GM18517 (cell line): ENCODE results near the gene LY6G6D.
A peak's percentile ranks its signal among the peaks of the same experiment; 100 is the strongest.

Experiments used
- ATAC-seq: cut with Tn5 transposase; IDR thresholded peaks from one replicate; pipeline ENCODE4 v1.9.1; 2021; ENCODE audit warnings: mild to moderate bottlenecking, moderate library complexity; ENCODE audit not compliant: unreplicated experiment

LY6G6D gene

DNA sequence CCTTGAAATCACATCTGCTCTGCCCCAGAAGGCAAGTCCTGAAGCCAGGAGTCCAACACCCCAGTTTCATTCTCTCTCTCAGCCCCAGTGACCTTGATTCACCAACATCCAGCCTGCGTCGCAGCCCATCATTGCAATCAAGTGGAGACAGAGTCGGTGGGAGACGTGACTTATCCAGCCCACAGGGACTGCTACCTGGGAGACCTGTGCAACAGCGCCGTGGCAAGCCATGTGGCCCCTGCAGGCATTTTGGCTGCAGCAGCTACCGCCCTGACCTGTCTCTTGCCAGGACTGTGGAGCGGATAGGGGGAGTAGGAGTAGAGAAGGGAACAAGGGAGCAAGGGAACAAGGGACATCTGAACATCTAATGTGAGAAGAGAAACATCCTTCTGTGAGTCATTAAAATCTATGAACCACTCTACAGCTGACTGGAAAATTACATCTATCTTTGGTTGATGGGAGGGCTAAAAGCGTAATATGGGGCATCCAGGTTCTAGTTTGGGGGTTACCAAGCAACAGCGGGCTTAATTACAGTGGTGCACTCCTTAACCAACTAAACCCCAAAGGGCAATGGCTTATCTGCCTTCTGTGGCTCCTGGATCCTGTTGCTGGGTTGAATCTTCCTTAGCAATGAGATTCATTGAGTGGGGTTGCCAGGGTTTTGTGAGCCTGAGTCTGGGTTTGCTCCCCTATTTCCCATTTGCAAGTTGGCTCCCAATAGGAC, 2.5 kb downstream of the LY6G6D start:
- ATAC-seq: no peak

GRCh38 chr6:31718265-31718664, 3.1 kb downstream of the LY6G6D start:
- no peak for ATAC-seq

GRCh38 chr6:31719001-31719400, 3.9 kb downstream of the LY6G6D start:
- ATAC-seq: no peak

- no peak for ATAC-seq
Measured at GRCh38 chr6:31720196-31720770, 5.1 kb downstream of the LY6G6D start.

DNA sequence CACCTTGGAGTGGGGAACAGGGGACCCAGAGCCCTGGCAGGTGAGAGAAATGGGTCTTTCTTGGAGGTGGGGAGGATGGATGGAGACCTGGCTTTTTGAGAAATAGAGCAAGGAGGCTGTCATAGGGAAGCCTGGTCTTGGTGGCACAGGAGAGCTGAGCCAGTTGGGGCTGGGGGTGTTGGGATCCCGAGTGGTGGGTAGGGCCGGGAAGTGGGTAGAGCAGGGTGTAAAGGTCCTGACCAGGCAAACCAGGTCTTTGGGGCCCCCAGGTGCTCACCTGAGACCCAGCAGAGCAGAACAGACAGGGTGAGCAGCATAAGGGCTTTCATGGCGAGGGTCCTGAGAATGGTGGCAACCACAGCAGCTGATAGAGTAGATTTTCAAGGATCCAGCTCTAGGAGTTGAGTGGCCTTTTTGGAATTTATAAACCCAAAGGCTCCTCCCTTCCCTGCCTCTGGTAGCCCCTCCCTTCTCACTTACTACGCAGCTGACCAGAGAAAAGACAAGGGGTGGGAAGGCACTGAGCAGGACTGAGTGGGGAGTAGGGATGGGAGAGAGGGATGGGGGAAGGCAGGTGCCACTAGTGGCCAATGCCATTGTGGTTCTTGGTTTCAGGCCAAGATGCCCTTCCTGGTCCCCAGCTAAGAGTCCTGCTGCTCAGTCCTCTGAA, 6.3 kb downstream of the LY6G6D start, which contains the start of gene LY6G6C:
Gene LY6G6C, minus strand, starts transcription at position 396 of the 670 bp plus-strand sequence. Its CDS starts 67 bp downstream, at position 329.
- no peak for ATAC-seq

- ATAC-seq: no peak
Measured at GRCh38 chr6:31722173-31722572, 7.0 kb downstream of the LY6G6D start.

DNA sequence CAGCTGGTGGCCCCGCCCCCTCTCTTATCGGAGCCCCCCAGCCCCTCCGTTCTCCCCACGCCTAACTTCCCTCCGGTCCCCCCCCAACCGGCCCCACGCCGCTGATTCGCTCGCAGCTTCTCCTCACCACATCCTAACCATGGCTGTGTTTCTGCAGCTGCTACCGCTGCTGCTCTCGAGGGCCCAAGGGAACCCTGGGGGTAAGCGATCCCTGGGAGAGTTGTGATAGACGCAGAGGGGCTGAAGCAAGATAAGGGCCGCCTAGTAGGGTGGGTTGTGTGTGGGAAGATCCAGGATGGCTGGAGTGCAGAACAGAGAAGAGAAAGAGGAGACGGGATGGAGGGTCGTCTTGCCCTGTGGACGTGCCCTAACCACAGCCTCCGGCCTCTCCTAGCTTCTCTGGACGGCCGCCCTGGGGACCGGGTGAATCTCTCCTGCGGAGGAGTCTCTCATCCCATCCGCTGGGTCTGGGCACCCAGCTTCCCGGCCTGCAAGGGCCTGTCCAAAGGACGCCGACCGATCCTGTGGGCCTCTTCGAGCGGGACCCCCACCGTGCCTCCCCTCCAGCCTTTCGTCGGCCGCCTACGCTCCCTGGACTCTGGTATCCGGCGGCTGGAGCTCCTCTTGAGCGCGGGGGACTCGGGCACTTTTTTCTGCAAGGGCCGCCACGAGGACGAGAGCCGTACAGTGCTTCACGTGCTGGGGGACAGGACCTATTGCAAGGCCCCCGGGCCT, 8.3 kb downstream of the LY6G6D start, which contains the start of gene MPIG6B:
Gene MPIG6B, plus strand, starts transcription at position 129 of the 735 bp plus-strand sequence. Its CDS starts 11 bp downstream, at position 140.
- no peak for ATAC-seq

DNA sequence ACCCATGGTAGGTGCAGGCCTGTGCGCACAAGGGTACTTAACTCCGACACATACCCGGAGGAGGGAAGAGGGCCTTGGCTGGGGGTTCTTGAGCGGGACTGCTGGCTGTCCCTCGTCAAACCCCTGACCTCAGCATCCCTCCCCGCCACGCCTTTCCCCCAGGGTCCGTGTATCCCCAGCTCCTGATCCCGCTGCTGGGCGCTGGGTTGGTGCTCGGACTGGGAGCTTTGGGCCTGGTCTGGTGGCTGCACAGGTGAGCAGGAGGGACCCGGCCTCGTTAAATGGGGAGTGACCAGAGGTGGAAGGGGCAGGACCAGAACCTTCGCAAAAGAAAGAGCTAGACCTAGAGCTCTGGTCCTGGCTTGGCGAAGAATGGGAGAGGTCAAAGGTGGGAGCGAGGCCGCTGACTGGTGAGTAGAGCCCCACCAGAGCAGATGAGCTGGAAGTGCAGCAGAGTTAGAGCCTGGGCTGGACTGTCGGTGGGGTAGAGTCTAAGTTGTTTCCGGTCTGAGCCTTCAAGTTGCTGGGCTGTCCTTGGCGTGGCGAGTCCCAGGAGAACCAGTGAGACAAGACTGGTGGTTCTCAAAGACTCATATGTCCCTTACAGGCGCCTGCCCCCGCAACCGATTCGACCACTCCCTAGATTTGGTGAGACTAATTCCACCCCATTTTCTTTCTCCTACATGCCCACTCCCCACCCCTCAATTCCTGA, 9.0 kb downstream of the LY6G6D start:
- no peak for ATAC-seq

DNA sequence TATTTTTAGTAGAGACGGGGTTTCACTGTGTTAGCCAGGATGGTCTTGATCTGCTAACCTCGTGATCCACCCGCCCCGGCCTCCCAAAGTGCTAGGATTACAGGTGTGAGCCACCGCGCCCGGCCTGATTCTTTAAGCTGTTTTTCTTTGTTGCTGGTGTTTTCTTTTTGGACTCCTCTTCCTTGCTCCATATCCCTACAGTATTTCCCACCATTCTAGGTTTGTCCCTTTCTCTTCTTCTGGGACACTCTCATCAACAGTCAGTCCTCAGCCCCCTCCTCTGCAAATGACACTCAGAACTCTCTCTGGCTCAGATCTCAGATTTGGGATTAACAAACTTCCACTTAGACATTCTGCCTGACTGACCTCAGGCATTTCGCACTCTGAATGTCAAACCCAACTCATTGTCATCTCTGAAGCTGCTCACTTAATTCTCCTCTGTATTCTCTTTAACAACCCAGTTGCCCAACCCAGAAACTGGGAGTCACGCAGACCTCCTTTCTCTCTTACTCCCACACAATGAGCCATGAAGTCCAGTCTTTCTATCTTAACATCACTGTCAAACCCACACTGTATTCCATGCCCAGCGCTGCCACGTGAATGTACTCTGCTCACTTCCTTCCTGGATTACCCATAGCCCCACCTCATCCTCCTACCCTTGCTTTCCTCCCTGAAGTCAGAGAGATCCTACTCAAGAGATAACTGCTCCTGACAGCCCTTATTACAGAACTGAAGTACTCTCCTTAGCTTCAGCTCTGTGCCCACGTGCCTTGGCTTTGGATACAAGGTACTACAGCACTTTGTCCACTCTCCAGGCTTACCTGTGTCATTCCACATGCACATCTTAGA, 10.6 kb downstream of the LY6G6D start:
- ATAC-seq: no peak

DNA sequence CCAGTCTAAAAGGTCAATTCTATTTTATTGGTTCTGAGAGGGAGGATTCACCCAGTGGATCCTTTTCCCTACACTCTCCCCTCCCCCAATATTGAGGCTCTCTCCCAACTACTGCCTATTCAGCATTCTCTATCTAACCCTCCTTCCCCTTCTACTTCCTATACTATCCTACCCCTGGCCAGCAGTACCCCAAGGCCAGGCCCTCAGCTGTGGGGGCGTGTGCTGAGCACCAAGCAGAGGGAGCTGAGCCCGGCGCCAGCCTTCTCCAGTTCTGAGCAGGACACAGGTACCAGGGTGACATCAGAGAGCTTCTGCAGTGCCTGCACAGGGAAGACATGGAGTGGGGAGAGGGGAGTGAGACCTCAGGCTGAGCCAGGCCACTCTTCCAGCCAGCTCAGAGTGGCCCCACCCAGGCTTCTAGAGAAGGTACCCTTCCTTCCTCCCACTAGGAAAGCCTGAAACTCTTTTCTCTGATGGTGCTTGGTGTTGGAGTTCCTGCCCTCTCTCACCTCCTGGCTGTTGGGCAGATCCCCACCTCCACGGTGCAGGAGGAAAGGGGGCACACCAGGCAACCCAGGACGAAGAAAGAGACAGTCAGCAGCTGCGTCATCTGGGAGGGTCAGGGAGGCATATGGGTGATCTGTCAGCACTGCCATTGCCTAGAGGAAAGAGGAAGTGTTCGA, 12.0 kb downstream of the LY6G6D start:
- ATAC-seq: peak; percentile 47

GRCh38 chr6:31727717-31728671, 12.8 kb downstream of the LY6G6D start:
- no peak for ATAC-seq

DNA sequence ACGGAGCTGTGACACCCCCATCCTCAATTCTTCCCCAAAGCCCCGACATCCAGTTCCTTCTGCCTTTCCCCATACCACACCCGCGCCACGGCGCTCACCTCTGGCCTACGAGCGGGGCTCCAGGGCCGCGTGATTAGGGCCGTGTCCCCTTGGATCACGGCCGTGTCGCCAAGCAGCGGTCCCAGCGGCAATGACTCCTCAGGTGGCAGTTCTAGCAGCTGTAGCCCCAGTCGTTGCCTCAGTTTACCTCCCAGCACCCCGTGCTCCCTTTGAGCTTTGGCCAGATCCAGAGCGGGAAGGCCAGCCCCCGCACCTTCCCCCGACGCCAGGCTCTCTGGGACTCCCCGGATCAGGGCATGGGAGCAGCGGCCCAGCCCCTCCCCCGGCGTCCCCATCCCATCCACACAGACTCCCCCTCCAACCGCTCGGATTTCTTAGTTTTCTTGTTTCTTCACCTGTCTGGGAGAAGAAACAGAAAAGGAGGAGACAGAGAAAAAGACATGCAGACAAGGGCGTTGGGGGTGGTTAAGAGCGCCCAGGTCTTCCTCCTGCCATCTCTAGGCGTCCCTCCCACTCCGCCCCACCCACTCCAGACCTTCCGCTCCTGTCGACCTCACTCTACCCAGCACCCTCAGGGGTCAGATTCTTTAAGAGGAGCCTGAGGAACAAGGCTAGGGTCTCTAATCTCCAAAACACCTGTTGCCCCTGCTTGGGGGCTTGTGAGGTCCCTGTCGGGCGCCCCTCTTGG, 13.8 kb downstream of the LY6G6D start, which contains the start of gene DDAH2:
Gene DDAH2, minus strand, starts transcription at position 533 of the 748 bp plus-strand sequence. Its CDS starts 138 bp downstream, at position 395.
- ATAC-seq: no peak

- no peak for ATAC-seq
Measured at GRCh38 chr6:31729515-31729978, 14.4 kb downstream of the LY6G6D start.

- no peak for ATAC-seq
Measured at GRCh38 chr6:31729979-31730630, 15.0 kb downstream of the LY6G6D start.

- ATAC-seq: no peak
Measured at GRCh38 chr6:31730631-31731086, 15.5 kb downstream of the LY6G6D start.

- ATAC-seq: no peak
Measured at GRCh38 chr6:31732029-31732428, 16.9 kb downstream of the LY6G6D start.
